ENCODE measurements around the gene PARVB. TPM values are rescaled to one million over a fixed set of nuclear protein-coding genes. Genes with fewer than 3 reads are reported as not detected.

Gene PARVB
- total and polyA plus RNA-seq, 2 donors (not counting 1 experiment from before 2014, with no cell fraction given): 12.1 to 47.3 TPM

GRCh38 chr22:44181912-44182587 lies 157.9 kb downstream of the PARVB start:
- Histone ChIP-seq H3K4me1 (ENCODE audit: control insufficient read depth, extremely low read depth, insufficient read depth, low read length) (no peaks in the 10 kb centered on the region), H3K9me3 (ENCODE audit: control insufficient read depth, insufficient read depth, low read depth, low read length) (no peaks in the 10 kb centered on the region), H3K36me3 (ENCODE audit: control insufficient read depth, insufficient read depth, low read length) (no peaks in the 10 kb centered on the region), H3K4me3 (replicated peaks in 1 of 4; ENCODE audit: control extremely low read depth in 1 of 4, insufficient read depth in 1 of 4, low read depth in 3 of 4, low read length in 4 of 4) (no peak overlapping the region), H4K20me1 (ENCODE audit: control insufficient read depth, extremely low read depth, insufficient read depth, low read length) (no peaks in the 10 kb centered on the region), H3K9ac (ENCODE audit: insufficient read depth, low read length) (no peak overlapping the region), H3K27ac (ENCODE audit: insufficient read depth, low read length) (no peak overlapping the region), H3K27me3 (ENCODE audit: control insufficient read depth, insufficient read depth, low read length) (peaks cover 8% of the 10 kb centered on the region), H3K79me2 (ENCODE audit: control insufficient read depth, insufficient read depth, low read length) (no peaks in the 10 kb centered on the region), H2AFZ (ENCODE audit: low read length) (no peak overlapping the region), H3K4me2 (ENCODE audit: extremely low read depth, insufficient read depth, low read length) (no peak overlapping the region)
- TF ChIP-seq EZH2 (IDR thresholded peaks at IDR 0.05; ENCODE audit: low read length, missing control alignments) (no peak), CTCF (conservative IDR thresholded peaks at IDR 0.05 in 1 of 2, IDR thresholded peaks at IDR 0.05 in 1 of 2; ENCODE audit: low read depth in 1 of 2, low read length in 2 of 2) (no peak)
- DNase-seq (ENCODE audit: low read depth in 2 of 2): no peak

- no peaks in the 10 kb centered on the region for H3K79me2 ChIP-seq (ENCODE audit: control insufficient read depth, insufficient read depth, low read length)
Observed at GRCh38 chr22:44182588-44183286, 158.6 kb downstream of the PARVB start.

GRCh38 chr22:44183287-44183588 lies 159.1 kb downstream of the PARVB start:
- no peak for DNase-seq (ENCODE audit: low read depth in 2 of 2)
- no peak overlapping the region for H3K27ac ChIP-seq (ENCODE audit: insufficient read depth, low read length)
- H4K20me1 ChIP-seq (ENCODE audit: control insufficient read depth, extremely low read depth, insufficient read depth, low read length): no peaks in the 10 kb centered on the region
- TF ChIP-seq CTCF (conservative IDR thresholded peaks at IDR 0.05 in 1 of 2, IDR thresholded peaks at IDR 0.05 in 1 of 2; ENCODE audit: low read depth in 1 of 2, low read length in 2 of 2) (no peak), EZH2 (IDR thresholded peaks at IDR 0.05; ENCODE audit: low read length, missing control alignments) (no peak)
- no peak overlapping the region for H2AFZ ChIP-seq (ENCODE audit: low read length)
- H3K4me2 ChIP-seq (ENCODE audit: extremely low read depth, insufficient read depth, low read length): no peak overlapping the region
- no peaks in the 10 kb centered on the region for H3K9me3 ChIP-seq (ENCODE audit: control insufficient read depth, insufficient read depth, low read depth, low read length)
- peaks cover 8% of the 10 kb centered on the region for H3K27me3 ChIP-seq (ENCODE audit: control insufficient read depth, insufficient read depth, low read length)
- H3K4me3 ChIP-seq (replicated peaks in 1 of 4; ENCODE audit: control extremely low read depth in 1 of 4, insufficient read depth in 1 of 4, low read depth in 3 of 4, low read length in 4 of 4): no peak overlapping the region
- no peaks in the 10 kb centered on the region for H3K36me3 ChIP-seq (ENCODE audit: control insufficient read depth, insufficient read depth, low read length)
- no peaks in the 10 kb centered on the region for H3K79me2 ChIP-seq (ENCODE audit: control insufficient read depth, insufficient read depth, low read length)
- H3K4me1 ChIP-seq (ENCODE audit: control insufficient read depth, extremely low read depth, insufficient read depth, low read length): no peaks in the 10 kb centered on the region
- H3K9ac ChIP-seq (ENCODE audit: insufficient read depth, low read length): no peak overlapping the region

More at GRCh38 chr22:44182588-44183286, 158.6 kb downstream of the PARVB start:
- Histone ChIP-seq H3K4me3 (replicated peaks in 1 of 4; ENCODE audit: control extremely low read depth in 1 of 4, insufficient read depth in 1 of 4, low read depth in 3 of 4, low read length in 4 of 4) (no peak overlapping the region), H3K9me3 (ENCODE audit: control insufficient read depth, insufficient read depth, low read depth, low read length) (no peaks in the 10 kb centered on the region), H3K9ac (ENCODE audit: insufficient read depth, low read length) (no peak overlapping the region), H3K4me1 (ENCODE audit: control insufficient read depth, extremely low read depth, insufficient read depth, low read length) (no peaks in the 10 kb centered on the region), H3K27me3 (ENCODE audit: control insufficient read depth, insufficient read depth, low read length) (peaks cover 8% of the 10 kb centered on the region), H3K27ac (ENCODE audit: insufficient read depth, low read length) (no peak overlapping the region), H2AFZ (ENCODE audit: low read length) (no peak overlapping the region), H3K36me3 (ENCODE audit: control insufficient read depth, insufficient read depth, low read length) (no peaks in the 10 kb centered on the region), H4K20me1 (ENCODE audit: control insufficient read depth, extremely low read depth, insufficient read depth, low read length) (no peaks in the 10 kb centered on the region), H3K4me2 (ENCODE audit: extremely low read depth, insufficient read depth, low read length) (no peak overlapping the region)
- no peak for DNase-seq (ENCODE audit: low read depth in 2 of 2)
- no peak for TF ChIP-seq CTCF (conservative IDR thresholded peaks at IDR 0.05 in 1 of 2, IDR thresholded peaks at IDR 0.05 in 1 of 2; ENCODE audit: low read depth in 1 of 2, low read length in 2 of 2)
- no peak for TF ChIP-seq EZH2 (IDR thresholded peaks at IDR 0.05; ENCODE audit: low read length, missing control alignments)
